Stimulated activated naive CD8-positive, alpha-beta T cell treated with anti-CD3 and anti-CD28 coated beads, Interleukin-15, Interleukin-2, amounts not matched to agents 100 ng/mL and 50 ng/mL, for 24 hours (primary cell): ENCODE measurements around the gene FAM47E.
"Not testable (repeated sequence)": the region's sequence is repeated elsewhere in the genome, so short reads cannot be mapped to it uniquely, and the experiment has no call there.

Experiments
- H3K27ac Mint-ChIP-seq: one replicate; pipeline ENCODE4 v1.8.0; 2021; ENCODE audit warnings: mild to moderate bottlenecking, mixed read lengths
- H3K27me3 Mint-ChIP-seq: one replicate; pipeline ENCODE4 v1.8.0; 2021; ENCODE audit warnings: mixed read lengths
- H3K36me3 Mint-ChIP-seq: one replicate; pipeline ENCODE4 v1.8.0; 2021; ENCODE audit warnings: low read depth, mixed read lengths
- H3K4me1 Mint-ChIP-seq: one replicate; pipeline ENCODE4 v1.8.0; 2021; ENCODE audit warnings: low read depth, mixed read lengths
- H3K4me3 Mint-ChIP-seq: one replicate; pipeline ENCODE4 v1.8.0; 2021; ENCODE audit warnings: mild to moderate bottlenecking, mixed read lengths
- H3K9me3 Mint-ChIP-seq: one replicate; pipeline ENCODE4 v1.8.0; 2021; ENCODE audit warnings: mixed read lengths

Gene FAM47E

GRCh38 chr4:76238701-76239100 is 12.8 kb upstream of the FAM47E start:
- H3K9me3 Mint-ChIP-seq: peaks cover 23% of the 10 kb centered on the region
- no peak overlapping the region for H3K4me3 Mint-ChIP-seq
- no peak overlapping the region for H3K27ac Mint-ChIP-seq
- H3K4me1 Mint-ChIP-seq: no peaks in the 10 kb centered on the region
- peaks cover 14% of the 10 kb centered on the region for H3K27me3 Mint-ChIP-seq
- H3K36me3 Mint-ChIP-seq: no peaks in the 10 kb centered on the region

- Mint-ChIP-seq H3K27me3 (peaks cover 18% of the 10 kb centered on the region), H3K4me3 (no peak overlapping the region), H3K9me3 (peaks cover 23% of the 10 kb centered on the region), H3K36me3 (no peaks in the 10 kb centered on the region), H3K27ac (no peak overlapping the region), H3K4me1 (no peaks in the 10 kb centered on the region)
Observed at GRCh38 chr4:76240236-76240635, 11.3 kb upstream of the FAM47E start.

GRCh38 chr4:76243877-76244276 is 7.6 kb upstream of the FAM47E start:
- Mint-ChIP-seq H3K27me3 (peaks cover 37% of the 10 kb centered on the region), H3K9me3 (peaks cover 17% of the 10 kb centered on the region)
- not testable (repeated sequence) for H3K36me3 Mint-ChIP-seq, H3K4me1 Mint-ChIP-seq, H3K27ac Mint-ChIP-seq, H3K4me3 Mint-ChIP-seq

GRCh38 chr4:76246025-76246424 is 5.5 kb upstream of the FAM47E start:
- Mint-ChIP-seq H3K4me1 (peaks cover 5% of the 10 kb centered on the region), H3K27me3 (peaks cover 49% of the 10 kb centered on the region), H3K27ac (no peak overlapping the region), H3K9me3 (no peaks in the 10 kb centered on the region), H3K36me3 (no peaks in the 10 kb centered on the region), H3K4me3 (no peak overlapping the region)

GRCh38 chr4:76246852-76247251 is 4.7 kb upstream of the FAM47E start:
- H3K9me3 Mint-ChIP-seq: no peaks in the 10 kb centered on the region
- H3K4me1 Mint-ChIP-seq: peaks cover 9% of the 10 kb centered on the region
- peaks cover 52% of the 10 kb centered on the region for H3K27me3 Mint-ChIP-seq
- no peak overlapping the region for H3K27ac Mint-ChIP-seq
- no peak overlapping the region for H3K4me3 Mint-ChIP-seq
- no peaks in the 10 kb centered on the region for H3K36me3 Mint-ChIP-seq

GRCh38 chr4:76250962-76251361 is 559 bp upstream of the FAM47E start:
- H3K27me3 Mint-ChIP-seq: peaks cover 80% of the 10 kb centered on the region
- H3K27ac Mint-ChIP-seq: no peak overlapping the region
- no peaks in the 10 kb centered on the region for H3K36me3 Mint-ChIP-seq
- H3K4me3 Mint-ChIP-seq: peak overlapping the region; percentile 84
- H3K9me3 Mint-ChIP-seq: no peaks in the 10 kb centered on the region
- peaks cover 9% of the 10 kb centered on the region for H3K4me1 Mint-ChIP-seq

GRCh38 chr4:76252271-76252653 is 741 bp downstream of the FAM47E start:
- Mint-ChIP-seq H3K27ac (no peak overlapping the region), H3K9me3 (no peaks in the 10 kb centered on the region), H3K36me3 (no peaks in the 10 kb centered on the region), H3K4me3 (no peak overlapping the region), H3K27me3 (peaks cover 76% of the 10 kb centered on the region), H3K4me1 (peaks cover 9% of the 10 kb centered on the region)

- Mint-ChIP-seq H3K27me3 (peaks cover 71% of the 10 kb centered on the region), H3K9me3 (no peaks in the 10 kb centered on the region), H3K4me1 (peaks cover 9% of the 10 kb centered on the region), H3K36me3 (no peaks in the 10 kb centered on the region), H3K4me3 (no peak overlapping the region), H3K27ac (no peak overlapping the region)
Observed at GRCh38 chr4:76253511-76253910, 2.0 kb downstream of the FAM47E start.

- Mint-ChIP-seq H3K27me3 (peaks cover 64% of the 10 kb centered on the region), H3K27ac (no peak overlapping the region), H3K4me1 (peaks cover 4% of the 10 kb centered on the region), H3K36me3 (no peaks in the 10 kb centered on the region), H3K4me3 (no peak overlapping the region), H3K9me3 (no peaks in the 10 kb centered on the region)
Observed at GRCh38 chr4:76256032-76256431, 4.5 kb downstream of the FAM47E start.

GRCh38 chr4:76256968-76257367 is 5.4 kb downstream of the FAM47E start:
- H3K36me3 Mint-ChIP-seq: no peaks in the 10 kb centered on the region

GRCh38 chr4:76257824-76258223 is 6.3 kb downstream of the FAM47E start:
- no peak overlapping the region for H3K27ac Mint-ChIP-seq
- H3K9me3 Mint-ChIP-seq: no peaks in the 10 kb centered on the region
- no peak overlapping the region for H3K4me3 Mint-ChIP-seq
- H3K36me3 Mint-ChIP-seq: no peaks in the 10 kb centered on the region
- peaks cover 49% of the 10 kb centered on the region for H3K27me3 Mint-ChIP-seq
- no peaks in the 10 kb centered on the region for H3K4me1 Mint-ChIP-seq

More at GRCh38 chr4:76256968-76257367, 5.4 kb downstream of the FAM47E start:
- Mint-ChIP-seq H3K4me3 (no peak overlapping the region), H3K9me3 (no peaks in the 10 kb centered on the region), H3K4me1 (no peaks in the 10 kb centered on the region), H3K27me3 (peaks cover 57% of the 10 kb centered on the region), H3K27ac (no peak overlapping the region)

GRCh38 chr4:76260571-76260970 is 9.1 kb downstream of the FAM47E start:
- H3K36me3 Mint-ChIP-seq: no peaks in the 10 kb centered on the region
- H3K4me1 Mint-ChIP-seq: no peaks in the 10 kb centered on the region
- H3K27ac Mint-ChIP-seq: no peak overlapping the region
- H3K9me3 Mint-ChIP-seq: no peaks in the 10 kb centered on the region
- no peak overlapping the region for H3K4me3 Mint-ChIP-seq
- peaks cover 24% of the 10 kb centered on the region for H3K27me3 Mint-ChIP-seq

GRCh38 chr4:76265631-76266218 is 14.2 kb downstream of the FAM47E start:
- Mint-ChIP-seq H3K36me3 (no peaks in the 10 kb centered on the region), H3K4me1 (no peaks in the 10 kb centered on the region), H3K4me3 (no peak overlapping the region), H3K9me3 (no peaks in the 10 kb centered on the region), H3K27me3 (peaks cover 2% of the 10 kb centered on the region), H3K27ac (no peak overlapping the region)

- Mint-ChIP-seq H3K27ac (no peak overlapping the region), H3K9me3 (no peaks in the 10 kb centered on the region), H3K36me3 (no peaks in the 10 kb centered on the region), H3K27me3 (no peaks in the 10 kb centered on the region), H3K4me1 (no peaks in the 10 kb centered on the region), H3K4me3 (no peak overlapping the region)
Observed at GRCh38 chr4:76266627-76267026, 15.1 kb downstream of the FAM47E start.

GRCh38 chr4:76267811-76268210 is 16.3 kb downstream of the FAM47E start:
- H3K4me1 Mint-ChIP-seq: no peaks in the 10 kb centered on the region
- no peak overlapping the region for H3K4me3 Mint-ChIP-seq
- no peaks in the 10 kb centered on the region for H3K27me3 Mint-ChIP-seq
- no peaks in the 10 kb centered on the region for H3K36me3 Mint-ChIP-seq
- H3K9me3 Mint-ChIP-seq: no peaks in the 10 kb centered on the region
- H3K27ac Mint-ChIP-seq: no peak overlapping the region
